Ovary (tissue), 3 donors: ENCODE data around the gene TRPM2.

Experiments used
- CTCF ChIP-seq, 3 donors: fragments of 450-650 bp in 2 of 3; fragments of 200-600 bp in 1 of 3; IDR thresholded peaks; one replicate each; pipeline versions ENCODE4 v1.5.1 to v1.8.0; 2016 to 2022; ENCODE audit warnings: antibody characterized with exemption in 3 of 3, mild to moderate bottlenecking in 1 of 3
- POLR2A ChIP-seq: fragments of 450-650 bp; IDR thresholded peaks from one replicate; pipeline ENCODE4 v1.6.1; 2017; ENCODE audit warnings: antibody characterized with exemption, mild to moderate bottlenecking, moderate library complexity
- donor health status: DM: no; HTN: no; CAD: no.

- TF ChIP-seq CTCF (IDR thresholded peaks at IDR 0.05) (no peak), POLR2A (no peak)
These were observed 31.5 kb downstream of the TRPM2 start for GRCh38 chr21:44384968-44385367.
